GM21786 (cell line): Measurements from ENCODE around the gene ACTR1A.
A peak's percentile ranks its signal among the peaks of the same experiment; 100 is the strongest.

Experiments used
- ATAC-seq: cut with Tn5 transposase; IDR thresholded peaks from one replicate; pipeline ENCODE4 v1.9.1; 2021; ENCODE audit not compliant: unreplicated experiment

The ACTR1A gene

GRCh38 chr10:102485093-102485784 is 17.3 kb downstream of the ACTR1A start:
- no peak for ATAC-seq

DNA sequence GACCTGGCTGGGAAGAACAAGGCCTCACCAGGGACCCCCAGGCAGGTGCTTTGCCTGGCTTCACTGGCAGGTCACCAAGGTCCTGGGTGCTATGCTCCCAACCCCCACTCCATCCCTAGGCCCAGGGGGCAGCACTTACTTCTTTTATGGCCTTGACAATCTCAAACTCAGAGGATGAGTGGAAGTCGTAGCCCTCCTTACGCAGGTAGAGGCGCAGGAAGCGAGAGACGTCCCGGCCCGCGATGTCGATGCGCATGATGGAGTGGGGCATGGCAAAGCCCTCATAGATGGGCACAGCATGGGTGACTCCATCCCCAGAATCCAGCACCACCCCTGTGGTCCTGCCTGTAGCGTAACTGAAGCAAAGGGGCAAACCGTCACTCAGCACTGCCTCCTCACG is 18.5 kb downstream of the ACTR1A start:
- no peak for ATAC-seq

DNA sequence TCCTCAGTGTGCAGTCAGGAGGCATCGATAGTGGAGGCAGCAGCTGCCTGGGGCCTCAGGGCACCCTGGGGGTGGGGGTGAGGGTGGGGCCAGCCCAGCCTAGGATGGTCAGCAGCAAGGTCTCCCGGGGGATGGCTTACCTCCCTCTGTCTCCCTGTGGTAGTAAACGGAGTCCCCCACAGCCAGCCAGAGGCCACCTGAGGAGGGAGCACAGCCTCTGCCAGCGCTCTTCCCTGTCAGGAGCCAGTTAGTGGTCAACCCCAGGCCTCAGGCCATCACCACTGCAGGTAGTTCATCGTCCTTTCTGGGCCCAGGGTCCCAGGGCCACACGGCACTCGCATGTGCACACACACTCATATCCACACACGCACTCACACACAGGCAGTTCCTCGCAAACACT is 22.1 kb downstream of the ACTR1A start:
- no peak for ATAC-seq

DNA sequence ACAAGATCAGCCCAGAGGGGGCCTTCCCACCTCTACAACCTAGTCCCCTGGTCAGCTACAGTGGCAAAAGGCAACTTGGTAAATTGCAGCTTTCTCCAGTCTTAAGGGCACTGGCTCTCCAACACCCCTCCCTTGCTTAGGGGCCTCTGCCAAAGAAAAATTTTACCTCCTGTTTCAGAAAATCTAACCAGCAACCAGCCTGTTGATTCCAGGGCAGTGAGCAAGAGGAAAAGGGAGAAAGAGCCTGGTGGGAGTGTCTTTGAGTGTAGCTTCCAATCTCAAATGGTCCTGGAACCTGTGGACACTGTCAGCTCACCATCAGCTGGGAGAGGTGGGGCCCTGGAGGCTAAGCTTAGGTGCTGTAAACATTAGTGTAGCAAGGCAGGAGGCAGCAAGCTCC is 22.9 kb downstream of the ACTR1A start:
- no peak for ATAC-seq

GRCh38 chr10:102476466-102477141 is 25.9 kb downstream of the ACTR1A start:
- no peak for ATAC-seq

GRCh38 chr10:102475451-102476040 is 27.0 kb downstream of the ACTR1A start:
- no peak for ATAC-seq

- ATAC-seq = no peak
Observed at GRCh38 chr10:102473445-102474331, 28.8 kb downstream of the ACTR1A start.

- ATAC-seq = no peak
Observed at GRCh38 chr10:102470579-102471546, 31.6 kb downstream of the ACTR1A start.

DNA sequence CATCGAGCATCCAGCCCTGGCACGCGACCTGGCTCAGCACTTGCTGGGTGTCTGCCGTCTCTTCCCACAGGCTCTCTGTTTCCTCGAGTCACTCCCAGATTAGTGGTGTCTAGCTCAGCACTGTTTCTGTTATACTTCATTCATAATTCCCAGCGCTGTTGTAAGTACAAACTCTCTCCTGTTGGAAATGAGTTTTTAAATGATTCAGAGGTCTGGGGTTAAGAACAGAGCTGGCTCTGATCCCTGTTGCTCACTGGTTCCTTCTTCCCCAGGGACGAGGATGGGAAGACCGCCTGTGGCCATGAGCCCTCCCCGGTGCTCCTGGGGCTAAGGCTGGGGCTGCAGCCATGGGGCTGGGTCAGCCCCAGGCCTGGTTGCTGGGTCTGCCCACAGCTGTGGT is 33.8 kb downstream of the ACTR1A start:
- no peak for ATAC-seq

- no peak for ATAC-seq
Observed at GRCh38 chr10:102467971-102468438, 34.5 kb downstream of the ACTR1A start.

- no peak for ATAC-seq
Observed at GRCh38 chr10:102467318-102467717, 35.2 kb downstream of the ACTR1A start.

DNA sequence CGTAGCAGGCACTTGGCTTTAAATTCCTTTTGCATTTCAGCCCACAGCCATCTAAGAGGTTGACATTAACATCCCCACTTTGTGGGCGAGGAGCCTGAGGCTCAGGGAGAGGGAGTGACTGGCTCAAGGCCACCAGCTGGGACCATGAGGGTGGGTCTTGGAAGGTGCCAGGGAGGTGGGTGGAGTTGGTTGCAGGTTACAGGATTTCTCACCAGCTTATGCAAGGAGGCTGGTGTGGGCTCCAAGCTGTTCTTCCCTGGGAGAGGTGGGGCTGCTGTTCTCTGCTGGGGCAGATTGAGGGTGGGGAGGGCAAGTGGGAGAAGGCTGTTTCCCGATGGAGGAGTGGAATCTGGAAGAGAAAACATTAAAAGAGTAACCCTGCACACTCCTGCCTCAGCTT is 37.0 kb downstream of the ACTR1A start:
- no peak for ATAC-seq

GRCh38 chr10:102463983-102464382 is 38.5 kb downstream of the ACTR1A start:
- no peak for ATAC-seq

- no peak for ATAC-seq
Observed at GRCh38 chr10:102462512-102463054, 39.9 kb downstream of the ACTR1A start.

GRCh38 chr10:102461187-102462054 is 41.1 kb downstream of the ACTR1A start:
- peak; percentile 83 for ATAC-seq

DNA sequence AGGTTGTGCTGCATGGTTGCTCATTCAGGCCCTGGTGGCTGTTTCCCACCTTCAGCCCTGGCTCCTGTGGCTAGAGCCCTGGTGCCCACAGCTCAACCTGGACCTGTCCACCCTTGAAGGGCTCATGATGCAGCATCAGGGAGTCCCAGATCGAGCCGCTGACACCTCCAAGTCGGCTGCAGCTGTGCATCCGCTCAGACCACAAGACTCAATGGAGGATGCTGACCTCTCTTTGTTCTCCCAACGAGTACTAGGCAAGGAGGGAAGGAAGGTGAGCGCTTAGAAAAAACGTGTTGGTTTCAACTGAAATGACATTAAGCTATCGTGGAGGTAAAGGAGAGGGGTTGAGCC is 41.7 kb downstream of the ACTR1A start:
- ATAC-seq = peak; percentile 26

DNA sequence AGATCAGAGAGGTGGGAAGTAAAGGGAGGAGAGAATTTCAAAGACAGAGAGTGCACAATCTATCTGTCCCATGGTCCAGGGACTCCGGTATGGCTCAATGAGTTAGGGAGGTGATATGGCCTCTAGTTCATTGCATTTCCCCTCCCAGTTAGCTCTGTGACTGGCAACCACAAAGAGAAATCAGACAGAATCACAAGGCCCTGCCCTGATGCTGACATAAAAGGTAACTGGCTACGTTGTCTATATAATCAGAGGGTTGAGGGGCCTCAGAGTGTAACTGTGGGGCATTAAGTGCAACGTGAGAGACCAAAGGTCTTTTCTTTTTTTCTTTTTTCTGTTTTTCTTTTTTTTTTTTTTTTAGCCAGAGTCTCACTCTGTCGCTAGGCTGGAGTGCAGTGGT is 43.9 kb downstream of the ACTR1A start:
- ATAC-seq = no peak

DNA sequence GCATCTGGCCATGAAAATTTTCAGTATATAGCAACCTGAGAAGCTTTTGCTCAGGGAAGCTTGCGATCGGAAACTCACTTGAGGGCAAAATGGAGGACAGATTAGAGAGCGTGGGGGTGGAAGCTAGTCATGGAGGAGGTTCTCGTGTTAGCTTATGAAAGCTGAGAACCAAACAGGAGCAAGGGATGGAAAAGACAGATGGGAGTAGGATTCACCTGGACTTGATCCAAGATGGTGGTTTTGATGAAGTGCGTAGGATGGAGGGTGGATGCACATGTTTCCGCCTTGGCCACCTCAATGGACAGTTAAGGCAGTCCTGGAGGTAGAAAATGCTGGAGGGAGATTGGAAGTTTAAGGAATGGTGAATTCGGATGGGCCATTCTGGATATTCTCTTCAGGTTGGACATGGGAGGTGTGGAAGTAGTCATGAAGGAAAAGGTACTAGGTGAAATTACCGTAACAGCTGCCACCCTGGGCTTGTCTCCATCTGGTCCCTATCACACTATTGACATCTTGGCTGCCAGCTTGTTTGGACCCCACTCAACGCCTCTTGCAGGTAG is 44.8 kb downstream of the ACTR1A start:
- ATAC-seq = no peak
